Activated CD4-positive, alpha-beta memory T cell treated with anti-CD3 and anti-CD28 coated beads, Interleukin-2, amount 10 ng/mL, durations not matched to agents 7 days and 5 days (primary cell): ENCODE measurements around the gene CD74. TPM values are rescaled to one million over a fixed set of nuclear protein-coding genes. Genes with fewer than 3 reads are reported as not detected.

Experiments used
- CTCF ChIA-PET: fragments of 350-600 bp; sonication (Branson Sonifier 250); formaldehyde crosslinking; loops from one replicate; lab custom pipeline; 2021; ENCODE audit warnings: antibody characterized with exemption, inconsistent platforms; lab: Charles Lee
- POLR2A ChIA-PET: fragments of 350-600 bp; sonication (Branson Sonifier 250); formaldehyde crosslinking; loops from one replicate; lab custom pipeline; 2021; ENCODE audit warnings: antibody characterized with exemption; lab: Charles Lee
- DNase-seq: peaks from one replicate; pipeline ENCODE4 v3.0.0-alpha.2; 2020
- H3K27ac Mint-ChIP-seq: one replicate; pipeline ENCODE4 v1.8.0; 2021; ENCODE audit warnings: mild to moderate bottlenecking, mixed read lengths
- H3K27me3 Mint-ChIP-seq: one replicate; pipeline ENCODE4 v1.8.0; 2021; ENCODE audit warnings: mixed read lengths
- H3K36me3 Mint-ChIP-seq: one replicate; pipeline ENCODE4 v1.8.0; 2021; ENCODE audit warnings: low read depth, mixed read lengths
- H3K4me1 Mint-ChIP-seq: one replicate; pipeline ENCODE4 v1.8.0; 2021; ENCODE audit warnings: mixed read lengths
- H3K4me3 Mint-ChIP-seq: one replicate; pipeline ENCODE4 v1.8.0; 2021; ENCODE audit warnings: mild to moderate bottlenecking, mixed read lengths
- H3K9me3 Mint-ChIP-seq: one replicate; pipeline ENCODE4 v1.8.0; 2021; ENCODE audit warnings: mixed read lengths
- total RNA-seq, 2 experiments: library from RNA; stranded (reverse); gene quantifications; one replicate each; pipeline ENCODE4 v1.2.3, GENCODE V29; 2021

Gene CD74
- total RNA-seq, 2 experiments from 2014 or later = 1,158 to 1,180 TPM

DNA sequence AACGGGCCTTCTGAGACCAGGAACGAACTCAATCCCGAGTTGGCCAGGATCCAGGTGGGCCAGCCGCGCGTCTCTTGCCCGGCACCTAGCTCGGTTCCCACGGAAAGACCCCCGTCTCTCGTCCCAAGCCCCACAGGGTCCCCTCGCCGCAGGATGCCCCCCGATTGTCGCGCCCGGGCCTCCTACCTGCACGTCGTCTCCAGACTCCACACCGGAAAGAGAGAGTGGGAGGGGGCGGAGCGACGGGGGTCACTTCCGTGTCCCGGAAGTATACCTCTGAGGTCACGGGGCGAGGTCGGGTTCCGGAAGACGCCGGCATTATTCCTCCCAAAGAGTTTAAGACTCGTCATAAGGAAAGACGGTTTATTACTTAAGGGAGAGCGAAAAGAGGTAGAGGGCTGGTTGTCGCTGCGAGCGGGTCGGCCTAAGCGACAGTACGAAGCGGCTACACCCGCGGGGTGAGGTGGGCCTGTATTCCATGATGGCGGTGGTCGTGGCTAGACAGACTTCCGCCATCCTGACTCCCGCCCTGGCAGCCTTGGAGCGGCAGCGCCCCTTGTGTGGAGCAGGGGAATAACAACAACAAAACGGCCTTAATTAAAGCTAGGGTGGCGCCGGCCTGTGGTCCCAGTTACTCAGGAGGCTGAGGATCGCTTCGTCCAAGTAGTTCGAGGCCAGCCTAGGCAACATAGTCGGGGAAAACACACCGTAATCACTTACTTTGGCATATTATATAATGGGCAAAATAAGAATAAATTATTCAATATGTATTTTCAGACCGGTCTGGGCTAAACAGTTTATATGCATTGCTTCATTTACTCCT is 37.0 kb upstream of the CD74 start, which contains the start of gene RPS14:
Gene RPS14 (minus strand): TSS at position 223 of the 823 bp plus-strand sequence. CDS start 2,006 bp downstream, outside the sequence.
- peaks cover 34% of the 10 kb centered on the region for H3K4me1 Mint-ChIP-seq
- DNase-seq = peak; percentile 95
- peaks cover 45% of the 10 kb centered on the region for H3K36me3 Mint-ChIP-seq
- H3K9me3 Mint-ChIP-seq = no peaks in the 10 kb centered on the region
- no peaks in the 10 kb centered on the region for H3K27me3 Mint-ChIP-seq
- H3K27ac Mint-ChIP-seq = peak within 1 kb of the TSS; percentile 92
- peak within 1 kb of the TSS; percentile 82 for H3K4me3 Mint-ChIP-seq
- ChIA-PET CTCF (interaction anchor here (0.6 to 2.4 kb wide), 30 partner anchors 9 to 803 kb away, joined by 3 to 21 read pairs (median 4); partner anchors contain the start of genes CD74, DCTN4, GM2A and RBM22), POLR2A (interaction anchor here (0.5 to 2.1 kb wide), 27 partner anchors 8 to 998 kb away, joined by 3 to 37 read pairs (median 4); partner anchors contain the start of genes CD74, IRGM, RBM22 and SLC36A1)

GRCh38 chr5:150448952-150449516 is 36.3 kb upstream of the CD74 start:
- no peak for DNase-seq
- Mint-ChIP-seq H3K27me3 (no peaks in the 10 kb centered on the region), H3K4me1 (peaks cover 34% of the 10 kb centered on the region), H3K9me3 (no peaks in the 10 kb centered on the region), H3K36me3 (peaks cover 46% of the 10 kb centered on the region), H3K27ac (peak overlapping the region; percentile 92), H3K4me3 (peak overlapping the region; percentile 82)
- CTCF ChIA-PET = interaction anchor here (0.7 to 2.4 kb wide), 11 partner anchors 10 to 709 kb away, joined by 3 to 21 read pairs (median 5); partner anchors contain the start of genes CD74, DCTN4 and RBM22
- POLR2A ChIA-PET = interaction anchor here (0.5 to 2.1 kb wide), 18 partner anchors 8 to 998 kb away, joined by 3 to 37 read pairs (median 4); partner anchors contain the start of genes CD74, RBM22, SLC36A1 and TCOF1

DNA sequence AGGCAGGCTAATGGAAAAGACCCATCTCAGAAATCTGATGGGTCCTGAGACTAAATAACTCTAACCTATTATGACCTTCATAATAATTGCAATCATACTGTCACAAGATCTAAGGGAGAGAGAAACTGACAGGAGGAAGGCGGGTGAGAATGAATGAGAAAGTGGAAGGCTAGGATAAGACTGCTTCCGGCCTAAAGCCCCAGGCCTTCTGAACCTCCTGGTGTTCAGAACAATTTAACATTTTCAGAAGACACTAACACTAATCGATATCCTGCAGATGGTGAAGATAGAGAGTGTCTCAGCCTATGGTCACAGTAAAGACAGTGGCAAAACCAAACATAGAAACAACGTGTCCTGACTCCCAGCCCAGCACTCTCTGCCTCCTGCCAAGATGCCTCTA is 35.6 kb upstream of the CD74 start:
- H3K27ac Mint-ChIP-seq = peak overlapping the region; percentile 92
- DNase-seq = no peak
- ChIA-PET CTCF (interaction anchor here (0.6 to 1.5 kb wide), 2 partner anchors 10 to 12 kb away, joined by 3 to 6 read pairs; no protein-coding TSS in a partner anchor), POLR2A (interaction anchor here (1.0 to 5.3 kb wide), 2 partner anchors 37 to 313 kb away, joined by 3 to 32 read pairs; partner anchors contain the start of gene CD74)
- H3K4me1 Mint-ChIP-seq = peaks cover 34% of the 10 kb centered on the region
- peak overlapping the region; percentile 82 for H3K4me3 Mint-ChIP-seq
- H3K36me3 Mint-ChIP-seq = peaks cover 53% of the 10 kb centered on the region
- H3K9me3 Mint-ChIP-seq = no peaks in the 10 kb centered on the region
- H3K27me3 Mint-ChIP-seq = no peaks in the 10 kb centered on the region

DNA sequence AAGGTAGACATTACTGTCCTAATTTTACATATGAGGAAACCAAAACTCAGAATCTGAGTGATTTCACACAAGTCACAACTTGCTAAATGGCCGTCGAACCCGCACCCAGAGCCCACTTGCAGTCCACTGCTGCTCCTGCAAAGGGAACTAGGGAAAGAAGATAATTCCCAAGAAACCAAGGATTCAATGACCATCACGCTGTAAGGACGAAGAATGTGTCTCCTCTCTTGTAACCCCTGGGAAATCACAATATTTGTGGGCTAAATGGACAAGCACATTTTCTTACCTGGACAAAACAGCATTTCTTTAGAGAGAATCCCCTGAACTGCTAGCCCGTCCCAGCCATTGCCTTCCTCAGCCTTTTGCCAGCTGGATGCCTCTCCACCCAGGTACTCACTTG is 34.5 kb upstream of the CD74 start:
- peaks cover 34% of the 10 kb centered on the region for H3K4me1 Mint-ChIP-seq
- no peaks in the 10 kb centered on the region for H3K27me3 Mint-ChIP-seq
- ChIA-PET CTCF (interaction anchor here (1.5 kb wide), 1 partner anchor 11 kb away, joined by 6 read pairs; no protein-coding TSS in a partner anchor), POLR2A (interaction anchor here (5.3 kb wide), 1 partner anchor 35 kb away, joined by 32 read pairs; the partner anchor contains the start of gene CD74)
- H3K9me3 Mint-ChIP-seq = no peaks in the 10 kb centered on the region
- H3K36me3 Mint-ChIP-seq = peaks cover 56% of the 10 kb centered on the region
- no peak for DNase-seq
- no peak overlapping the region for H3K4me3 Mint-ChIP-seq
- no peak overlapping the region for H3K27ac Mint-ChIP-seq

- Mint-ChIP-seq H3K4me3 (no peak overlapping the region), H3K27ac (no peak overlapping the region), H3K27me3 (no peaks in the 10 kb centered on the region), H3K4me1 (peaks cover 34% of the 10 kb centered on the region), H3K9me3 (no peaks in the 10 kb centered on the region), H3K36me3 (peaks cover 56% of the 10 kb centered on the region)
- ChIA-PET CTCF (interaction anchor here (0.7 to 1.5 kb wide), 4 partner anchors 9 to 163 kb away, joined by 3 to 6 read pairs (median 3); no protein-coding TSS in a partner anchor), POLR2A (interaction anchor here (0.7 to 5.3 kb wide), 3 partner anchors 10 to 71 kb away, joined by 3 to 32 read pairs (median 6); partner anchors contain the start of gene CD74)
- no peak for DNase-seq
Observed at GRCh38 chr5:150446583-150446982, 33.9 kb upstream of the CD74 start.

- no peak overlapping the region for H3K4me3 Mint-ChIP-seq
- peaks cover 61% of the 10 kb centered on the region for H3K36me3 Mint-ChIP-seq
- no peaks in the 10 kb centered on the region for H3K27me3 Mint-ChIP-seq
- ChIA-PET CTCF (interaction anchor here (0.7 to 1.1 kb wide), 3 partner anchors 8 to 163 kb away, joined by 3 read pairs; no protein-coding TSS in a partner anchor), POLR2A (interaction anchor here (0.7 to 5.3 kb wide), 3 partner anchors 10 to 70 kb away, joined by 3 to 32 read pairs (median 6); partner anchors contain the start of gene CD74)
- DNase-seq = no peak
- H3K4me1 Mint-ChIP-seq = peaks cover 34% of the 10 kb centered on the region
- H3K9me3 Mint-ChIP-seq = no peaks in the 10 kb centered on the region
- H3K27ac Mint-ChIP-seq = peak overlapping the region; percentile 8
Observed at GRCh38 chr5:150446088-150446487, 33.4 kb upstream of the CD74 start.

- Mint-ChIP-seq H3K9me3 (no peaks in the 10 kb centered on the region), H3K4me1 (peaks cover 32% of the 10 kb centered on the region), H3K4me3 (no peak overlapping the region), H3K27ac (no peak overlapping the region), H3K36me3 (peaks cover 66% of the 10 kb centered on the region), H3K27me3 (no peaks in the 10 kb centered on the region)
- no peak for DNase-seq
- CTCF ChIA-PET = no interaction called here
- POLR2A ChIA-PET = interaction anchor here (0.8 to 5.3 kb wide), 4 partner anchors 9 to 637 kb away, joined by 3 to 32 read pairs (median 4); partner anchors contain the start of gene CD74
Observed at GRCh38 chr5:150444770-150445169, 32.1 kb upstream of the CD74 start.

- Mint-ChIP-seq H3K4me3 (no peak overlapping the region), H3K27ac (no peak overlapping the region), H3K4me1 (peaks cover 29% of the 10 kb centered on the region), H3K9me3 (no peaks in the 10 kb centered on the region), H3K27me3 (no peaks in the 10 kb centered on the region), H3K36me3 (peaks cover 55% of the 10 kb centered on the region)
- ChIA-PET CTCF (no interaction called here), POLR2A (interaction anchor here (1.3 to 5.3 kb wide), 3 partner anchors 32 to 638 kb away, joined by 3 to 32 read pairs (median 4); partner anchors contain the start of gene CD74)
- no peak for DNase-seq
Observed at GRCh38 chr5:150443242-150444075, 30.7 kb upstream of the CD74 start.

- H3K27me3 Mint-ChIP-seq = no peaks in the 10 kb centered on the region
- ChIA-PET POLR2A (interaction anchor here (0.8 to 1.1 kb wide), 2 partner anchors 30 to 35 kb away, joined by 3 to 4 read pairs; partner anchors contain the start of gene CD74), CTCF (no interaction called here)
- H3K4me1 Mint-ChIP-seq = peaks cover 21% of the 10 kb centered on the region
- H3K4me3 Mint-ChIP-seq = no peak overlapping the region
- peaks cover 47% of the 10 kb centered on the region for H3K36me3 Mint-ChIP-seq
- DNase-seq = no peak
- H3K27ac Mint-ChIP-seq = no peak overlapping the region
- no peaks in the 10 kb centered on the region for H3K9me3 Mint-ChIP-seq
Observed at GRCh38 chr5:150442699-150443080, 30.0 kb upstream of the CD74 start.

GRCh38 chr5:150441813-150442698 is 29.3 kb upstream of the CD74 start:
- ChIA-PET CTCF (no interaction called here), POLR2A (interaction anchor here (0.8 to 1.1 kb wide), 2 partner anchors 29 to 34 kb away, joined by 3 to 4 read pairs; partner anchors contain the start of gene CD74)
- H3K4me1 Mint-ChIP-seq = peaks cover 15% of the 10 kb centered on the region

More at GRCh38 chr5:150441813-150442698, 29.3 kb upstream of the CD74 start:
- no peaks in the 10 kb centered on the region for H3K9me3 Mint-ChIP-seq
- no peak overlapping the region for H3K4me3 Mint-ChIP-seq
- DNase-seq = no peak
- H3K36me3 Mint-ChIP-seq = peaks cover 41% of the 10 kb centered on the region
- no peak overlapping the region for H3K27ac Mint-ChIP-seq
- no peaks in the 10 kb centered on the region for H3K27me3 Mint-ChIP-seq
